GM21717 (cell line): ENCODE data around the gene ACAA1.
"Not testable (repeated sequence)": the region's sequence is repeated elsewhere in the genome, so short reads cannot be mapped to it uniquely, and the experiment has no call there.

Source experiments
- ATAC-seq: cut with Tn5 transposase; IDR thresholded peaks from one replicate; pipeline ENCODE4 v1.9.1; 2021; ENCODE audit warnings: mild to moderate bottlenecking, moderate library complexity; ENCODE audit not compliant: unreplicated experiment

The ACAA1 gene

GRCh38 chr3:38107911-38108648 is 28.8 kb downstream of the ACAA1 start:
- ATAC-seq, result no peak

GRCh38 chr3:38105525-38105924 is 31.4 kb downstream of the ACAA1 start:
- ATAC-seq, result no peak

GRCh38 chr3:38102444-38102814 is 34.5 kb downstream of the ACAA1 start:
- ATAC-seq, result no peak

- ATAC-seq, result no peak
Measured at GRCh38 chr3:38101811-38102443, 35.0 kb downstream of the ACAA1 start.

GRCh38 chr3:38100498-38100897 is 36.4 kb downstream of the ACAA1 start:
- no peak for ATAC-seq

- ATAC-seq, result no peak
Measured at GRCh38 chr3:38099518-38099917, 37.4 kb downstream of the ACAA1 start.

GRCh38 chr3:38098376-38098723 is 38.6 kb downstream of the ACAA1 start:
- ATAC-seq, result no peak

GRCh38 chr3:38097446-38098375 is 39.2 kb downstream of the ACAA1 start:
- no peak for ATAC-seq

- ATAC-seq, result no peak
Measured at GRCh38 chr3:38095669-38096483, 41.1 kb downstream of the ACAA1 start.

GRCh38 chr3:38094999-38095398 is 41.9 kb downstream of the ACAA1 start:
- ATAC-seq, result no peak

- ATAC-seq, result no peak
Measured at GRCh38 chr3:38090453-38090852, 46.5 kb downstream of the ACAA1 start.

- no peak for ATAC-seq
Measured at GRCh38 chr3:38089163-38089562, 47.8 kb downstream of the ACAA1 start.

GRCh38 chr3:38088126-38089078 is 48.5 kb downstream of the ACAA1 start:
- ATAC-seq, result no peak

- ATAC-seq, result not testable (repeated sequence)
Measured at GRCh38 chr3:38087278-38087677, 49.6 kb downstream of the ACAA1 start.

GRCh38 chr3:38086496-38086895 is 50.4 kb downstream of the ACAA1 start:
- ATAC-seq, result no peak

GRCh38 chr3:38085943-38086324 is 51.0 kb downstream of the ACAA1 start:
- ATAC-seq, result no peak

GRCh38 chr3:38085311-38085942 is 51.5 kb downstream of the ACAA1 start:
- no peak for ATAC-seq

- ATAC-seq, result no peak
Measured at GRCh38 chr3:38084334-38085310, 52.3 kb downstream of the ACAA1 start.
